ENCODE results near the gene SUCO. TPM values are rescaled to one million over a fixed set of nuclear protein-coding genes. Genes with fewer than 3 reads are reported as not detected.

Gene SUCO
- polyA plus RNA-seq, 1 donor (not counting 4 experiments of a cell fraction or from before 2014, with no cell fraction given): 13.8 TPM

DNA sequence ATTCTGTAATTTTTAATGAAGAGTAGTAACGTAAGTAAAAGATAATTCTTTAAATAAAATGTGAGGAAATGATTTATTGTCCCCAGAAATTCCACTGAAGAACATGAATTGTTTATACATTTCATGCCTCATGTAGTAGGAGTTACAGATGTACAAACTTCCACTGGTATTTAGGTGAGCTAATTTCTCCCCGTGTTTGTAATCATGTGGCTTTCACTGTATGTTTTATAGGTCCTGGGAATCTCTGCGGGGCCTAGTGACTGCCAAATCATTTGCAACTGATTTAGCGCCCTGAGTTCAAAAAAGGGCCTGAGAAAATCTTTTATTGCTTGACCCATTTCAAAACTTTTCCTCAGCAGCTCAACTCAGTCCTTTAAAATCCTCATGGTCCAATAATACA, 95.5 kb downstream of the SUCO start:
- H3K9ac ChIP-seq (ENCODE audit: control insufficient read depth, extremely low read depth, insufficient read depth, low read length): no peak overlapping the region
- H3K9me1 ChIP-seq (ENCODE audit: control insufficient read depth, extremely low read depth, insufficient read depth, low read length): no peaks in the 10 kb centered on the region
- H3K79me2 ChIP-seq (ENCODE audit: control insufficient read depth, insufficient read depth, low read length): no peaks in the 10 kb centered on the region
- H3K4me3 ChIP-seq (ENCODE audit: control insufficient read depth in 2 of 3, extremely low read depth in 1 of 3, insufficient read depth in 2 of 3, low read depth in 1 of 3, low read length in 3 of 3): no peak overlapping the region
- dilution Hi-C loops (cut with MboI; ENCODE audit: extremely low pct_ligation_motif_present, low sequenced_read_pairs): no loop called here
- H3K9me3 ChIP-seq (ENCODE audit: control insufficient read depth, low read depth, low read length): no peaks in the 10 kb centered on the region
- peaks cover 12% of the 10 kb centered on the region for H3K4me1 ChIP-seq (ENCODE audit: control insufficient read depth, extremely low read depth, insufficient read depth, low read length)
- H4K20me1 ChIP-seq (ENCODE audit: control insufficient read depth, extremely low read depth, insufficient read depth, low read length): no peaks in the 10 kb centered on the region
- no peak overlapping the region for H3K27ac ChIP-seq (ENCODE audit: control insufficient read depth, insufficient read depth, low read length)
- no peak for TF ChIP-seq CTCF (optimal IDR thresholded peaks at IDR 0.05 in 1 of 3, IDR thresholded peaks at IDR 0.05 in 1 of 3, conservative IDR thresholded peaks at IDR 0.05 in 1 of 3; ENCODE audit: extremely low read depth in 1 of 3, insufficient read depth in 2 of 3, low read length in 3 of 3)
- TF ChIP-seq EZH2 (IDR thresholded peaks at IDR 0.05; ENCODE audit: low read length): no peak
- H2AFZ ChIP-seq (ENCODE audit: control insufficient read depth, low read length): no peak overlapping the region
- no peaks in the 10 kb centered on the region for H3K27me3 ChIP-seq (ENCODE audit: control insufficient read depth, extremely low read depth, insufficient read depth, low read length)
- no peak overlapping the region for H3K4me2 ChIP-seq (ENCODE audit: control insufficient read depth, extremely low read depth, insufficient read depth, low read depth, low read length)
- H3K36me3 ChIP-seq (ENCODE audit: control insufficient read depth in 2 of 2, extremely low read depth in 1 of 2, insufficient read depth in 2 of 2, low read length in 2 of 2): no peaks in the 10 kb centered on the region
- FAIRE-seq (no peak), DNase-seq (ENCODE audit: low read depth, low spot score) (no peak)

DNA sequence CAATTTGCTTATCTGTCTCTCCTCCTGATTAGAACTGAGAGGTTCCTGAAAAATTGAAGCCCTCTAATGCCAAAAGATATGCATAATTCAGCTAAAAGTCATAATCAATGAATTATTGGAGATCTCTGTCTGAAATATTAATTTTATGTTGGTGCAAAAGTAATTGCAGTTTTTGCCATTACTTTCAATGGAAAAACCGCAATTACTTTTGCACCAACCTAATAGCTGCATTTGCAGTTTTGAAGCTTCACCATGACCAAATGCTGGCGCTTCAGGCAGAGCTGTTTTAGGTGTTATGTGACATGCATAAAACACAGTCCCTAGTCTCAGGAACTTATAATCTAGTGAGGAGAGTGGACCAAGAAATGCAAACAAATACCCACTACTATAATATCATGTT, 96.2 kb downstream of the SUCO start:
- FAIRE-seq: no peak
- Histone ChIP-seq H3K27me3 (ENCODE audit: control insufficient read depth, extremely low read depth, insufficient read depth, low read length) (no peaks in the 10 kb centered on the region), H3K79me2 (ENCODE audit: control insufficient read depth, insufficient read depth, low read length) (no peaks in the 10 kb centered on the region), H3K9me1 (ENCODE audit: control insufficient read depth, extremely low read depth, insufficient read depth, low read length) (no peaks in the 10 kb centered on the region), H3K9me3 (ENCODE audit: control insufficient read depth, low read depth, low read length) (no peaks in the 10 kb centered on the region), H3K36me3 (ENCODE audit: control insufficient read depth in 2 of 2, extremely low read depth in 1 of 2, insufficient read depth in 2 of 2, low read length in 2 of 2) (no peaks in the 10 kb centered on the region), H3K27ac (ENCODE audit: control insufficient read depth, insufficient read depth, low read length) (no peak overlapping the region), H3K4me3 (ENCODE audit: control insufficient read depth in 2 of 3, extremely low read depth in 1 of 3, insufficient read depth in 2 of 3, low read depth in 1 of 3, low read length in 3 of 3) (no peak overlapping the region), H2AFZ (ENCODE audit: control insufficient read depth, low read length) (no peak overlapping the region), H3K4me1 (ENCODE audit: control insufficient read depth, extremely low read depth, insufficient read depth, low read length) (peaks cover 12% of the 10 kb centered on the region), H3K4me2 (ENCODE audit: control insufficient read depth, extremely low read depth, insufficient read depth, low read depth, low read length) (no peak overlapping the region), H3K9ac (ENCODE audit: control insufficient read depth, extremely low read depth, insufficient read depth, low read length) (no peak overlapping the region), H4K20me1 (ENCODE audit: control insufficient read depth, extremely low read depth, insufficient read depth, low read length) (no peaks in the 10 kb centered on the region)
- DNase-seq (ENCODE audit: low read depth, low spot score): no peak
- no peak for TF ChIP-seq CTCF (optimal IDR thresholded peaks at IDR 0.05 in 1 of 3, IDR thresholded peaks at IDR 0.05 in 1 of 3, conservative IDR thresholded peaks at IDR 0.05 in 1 of 3; ENCODE audit: extremely low read depth in 1 of 3, insufficient read depth in 2 of 3, low read length in 3 of 3)
- dilution Hi-C loops (cut with MboI; ENCODE audit: extremely low pct_ligation_motif_present, low sequenced_read_pairs): no loop called here

Measured in keratinocyte (primary cell).